SHP77 treated with DMSO at 0.1 percent for 48 hours (cell line): ENCODE data around the gene LDAH.
A peak's percentile ranks its signal among the peaks of the same experiment; 100 is the strongest.

Experiments
- DNase-seq: peaks from one replicate; lab custom pipeline; 2025; lab: John Stamatoyannopoulos, UW

Gene LDAH

GRCh38 chr2:20652141-20652540 lies 170.8 kb downstream of the LDAH start:
- DNase-seq = no peak

- DNase-seq = no peak
Measured at GRCh38 chr2:20651731-20652099, 171.2 kb downstream of the LDAH start.

GRCh38 chr2:20650877-20651730 lies 171.8 kb downstream of the LDAH start, which contains the start of gene HS1BP3:
TSS of gene HS1BP3 (minus strand) at chr2:20651098. CDS start at chr2:20651063, 35 bp downstream.
- peak; percentile 68 for DNase-seq

GRCh38 chr2:20650393-20650876 lies 172.5 kb downstream of the LDAH start:
- DNase-seq = no peak

GRCh38 chr2:20649976-20650375 lies 172.9 kb downstream of the LDAH start:
- DNase-seq = no peak

- DNase-seq = no peak
Measured at GRCh38 chr2:20649576-20649975, 173.3 kb downstream of the LDAH start.

GRCh38 chr2:20648831-20649230 lies 174.1 kb downstream of the LDAH start:
- DNase-seq = no peak

GRCh38 chr2:20648206-20648605 lies 174.7 kb downstream of the LDAH start:
- DNase-seq = no peak

- DNase-seq = no peak
Measured at GRCh38 chr2:20647738-20648137, 175.2 kb downstream of the LDAH start.

- no peak for DNase-seq
Measured at GRCh38 chr2:20647211-20647610, 175.7 kb downstream of the LDAH start.

GRCh38 chr2:20646446-20646845 lies 176.5 kb downstream of the LDAH start:
- DNase-seq = no peak

GRCh38 chr2:20645761-20646160 lies 177.1 kb downstream of the LDAH start:
- no peak for DNase-seq

GRCh38 chr2:20645301-20645701 lies 177.6 kb downstream of the LDAH start:
- DNase-seq = no peak

GRCh38 chr2:20643826-20644225 lies 179.1 kb downstream of the LDAH start:
- no peak for DNase-seq

- DNase-seq = no peak
Measured at GRCh38 chr2:20643060-20643459, 179.8 kb downstream of the LDAH start.

GRCh38 chr2:20642055-20642971 lies 180.6 kb downstream of the LDAH start:
- DNase-seq = peak; percentile 23

GRCh38 chr2:20641123-20641985 lies 181.5 kb downstream of the LDAH start:
- DNase-seq = no peak

- no peak for DNase-seq
Measured at GRCh38 chr2:20640411-20641122, 182.3 kb downstream of the LDAH start.

- DNase-seq = no peak
Measured at GRCh38 chr2:20638646-20639430, 184.1 kb downstream of the LDAH start.

GRCh38 chr2:20638014-20638413 lies 184.9 kb downstream of the LDAH start:
- DNase-seq = no peak
